Fibroblast of lung (primary cell): Measurements from ENCODE around the gene ELMOD1. TPM values are rescaled to one million over a fixed set of nuclear protein-coding genes. Genes with fewer than 3 reads are reported as not detected.
"Not testable (repeated sequence)": the region's sequence is repeated elsewhere in the genome, so short reads cannot be mapped to it uniquely, and the experiment has no call there.

Experiments used
- DNase-seq, 2 donors: peaks; one replicate each; pipeline versions ENCODE4 v3.0.0 to v3.0.0-alpha.2; 2010; ENCODE audit warnings: low read depth in 2 of 2
- H2AFZ ChIP-seq: 2 replicates; pipeline ENCODE4 v1.5.1; 2012; ENCODE audit warnings: low read length, control low read depth, inconsistent platforms
- H3K27ac ChIP-seq: 2 replicates; pipeline ENCODE4 v1.5.1; 2011; ENCODE audit warnings: low read length, control low read depth; ENCODE audit not compliant: insufficient read depth
- H3K27me3 ChIP-seq: 2 replicates; pipeline ENCODE4 v1.5.1; 2011; ENCODE audit warnings: mild to moderate bottlenecking, low read length; ENCODE audit not compliant: control insufficient read depth, insufficient read depth
- H3K36me3 ChIP-seq: 2 replicates; pipeline ENCODE4 v1.5.1; 2011; ENCODE audit warnings: low read length; ENCODE audit not compliant: control insufficient read depth, insufficient read depth
- H3K4me1 ChIP-seq: 2 replicates; pipeline ENCODE4 v1.5.1; 2011; ENCODE audit warnings: low read length; ENCODE audit not compliant: control insufficient read depth, insufficient read depth; ENCODE audit errors: extremely low read depth
- H3K4me2 ChIP-seq: 2 replicates; pipeline ENCODE4 v1.5.1; 2011; ENCODE audit warnings: low read length, control low read depth; ENCODE audit not compliant: insufficient read depth; ENCODE audit errors: extremely low read depth
- H3K4me3 ChIP-seq, 4 experiments: fragments of 200-600 bp in 1 of 4; sonication (generic) in 1 of 4; replicated peaks in 1 of 4; 2 replicates each; pipeline ENCODE4 v1.5.1; 2011 to 2016; ENCODE audit warnings: low read length in 4 of 4, low read depth in 3 of 4, mild to moderate bottlenecking in 3 of 4, control low read depth in 2 of 4, inconsistent platforms in 1 of 4, mixed read lengths in 1 of 4; ENCODE audit not compliant: insufficient read depth in 1 of 4; ENCODE audit errors: control extremely low read depth in 1 of 4
- H3K79me2 ChIP-seq: 2 replicates; pipeline ENCODE4 v1.5.1; 2012; ENCODE audit warnings: mild to moderate bottlenecking, low read length, inconsistent platforms; ENCODE audit not compliant: control insufficient read depth, insufficient read depth
- H3K9ac ChIP-seq: 2 replicates; pipeline ENCODE4 v1.5.1; 2011; ENCODE audit warnings: mild to moderate bottlenecking, low read length, control low read depth; ENCODE audit not compliant: insufficient read depth
- H3K9me3 ChIP-seq: 2 replicates; pipeline ENCODE4 v1.5.1; 2012; ENCODE audit warnings: low read depth, low read length; ENCODE audit not compliant: control insufficient read depth, insufficient read depth
- H4K20me1 ChIP-seq: 2 replicates; pipeline ENCODE4 v1.5.1; 2011; ENCODE audit warnings: low read length; ENCODE audit not compliant: control insufficient read depth, insufficient read depth; ENCODE audit errors: extremely low read depth
- EZH2 ChIP-seq: IDR thresholded peaks from 2 replicates; pipeline ENCODE4 v1.5.1; 2012; ENCODE audit warnings: low read length, control low read depth, mild to moderate bottlenecking; ENCODE audit errors: missing control alignments
- polyA plus RNA-seq, 2 donors: library from polyadenylated mRNA; depleted of rRNA in 1 of 2; stranded (reverse) in 1 of 2; unstranded in 1 of 2; fragments of >200 nt; gene quantifications; 2 replicates each; pipeline ENCODE4 v1.2.1, GENCODE V29; 2011 to 2012; ENCODE audit warnings: missing spikeins in 1 of 2
- total RNA-seq: library from RNA; depleted of rRNA; stranded (reverse); fragments of >200 nt; gene quantifications from 2 replicates; pipeline ENCODE4 v1.2.1, GENCODE V29; 2014
- TF ChIP-seq, protein P1 (sequence below), 2 donors: IDR thresholded peaks in 1 of 2; conservative IDR thresholded peaks in 1 of 2; 1 replicate in 1 of 2; 2 replicates in 1 of 2; pipeline ENCODE4 v1.5.1; 2011 to 2012; ENCODE audit warnings: low read length in 2 of 2, control low read depth in 1 of 2, inconsistent platforms in 1 of 2, low read depth in 1 of 2, mild to moderate bottlenecking in 1 of 2

Gene ELMOD1
- total and polyA plus RNA-seq, 2 donors (not counting 1 experiment from before 2014, with no cell fraction given): 0.17 to 0.91 TPM

- H3K36me3 ChIP-seq: no peaks in the 10 kb centered on the region
- H3K9ac ChIP-seq: no peak overlapping the region
- H3K4me2 ChIP-seq: peak overlapping the region; percentile 92
- peaks cover 3% of the 10 kb centered on the region for H3K79me2 ChIP-seq
- peak overlapping the region; percentile 95 for H2AFZ ChIP-seq
- no peaks in the 10 kb centered on the region for H3K27me3 ChIP-seq
- peak overlapping the region; percentile 53 to 93 (median 76) for H3K4me3 ChIP-seq
- TF ChIP-seq, protein P1, sequence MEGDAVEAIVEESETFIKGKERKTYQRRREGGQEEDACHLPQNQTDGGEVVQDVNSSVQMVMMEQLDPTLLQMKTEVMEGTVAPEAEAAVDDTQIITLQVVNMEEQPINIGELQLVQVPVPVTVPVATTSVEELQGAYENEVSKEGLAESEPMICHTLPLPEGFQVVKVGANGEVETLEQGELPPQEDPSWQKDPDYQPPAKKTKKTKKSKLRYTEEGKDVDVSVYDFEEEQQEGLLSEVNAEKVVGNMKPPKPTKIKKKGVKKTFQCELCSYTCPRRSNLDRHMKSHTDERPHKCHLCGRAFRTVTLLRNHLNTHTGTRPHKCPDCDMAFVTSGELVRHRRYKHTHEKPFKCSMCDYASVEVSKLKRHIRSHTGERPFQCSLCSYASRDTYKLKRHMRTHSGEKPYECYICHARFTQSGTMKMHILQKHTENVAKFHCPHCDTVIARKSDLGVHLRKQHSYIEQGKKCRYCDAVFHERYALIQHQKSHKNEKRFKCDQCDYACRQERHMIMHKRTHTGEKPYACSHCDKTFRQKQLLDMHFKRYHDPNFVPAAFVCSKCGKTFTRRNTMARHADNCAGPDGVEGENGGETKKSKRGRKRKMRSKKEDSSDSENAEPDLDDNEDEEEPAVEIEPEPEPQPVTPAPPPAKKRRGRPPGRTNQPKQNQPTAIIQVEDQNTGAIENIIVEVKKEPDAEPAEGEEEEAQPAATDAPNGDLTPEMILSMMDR (conservative IDR thresholded peaks at IDR 0.05 in 1 of 2, IDR thresholded peaks at IDR 0.05 in 1 of 2; ENCODE audit: low read depth in 1 of 2, low read length in 2 of 2): no peak
- no peak for TF ChIP-seq EZH2
- H3K4me1 ChIP-seq: peaks cover 9% of the 10 kb centered on the region
- DNase-seq: no peak
- H3K27ac ChIP-seq: peak overlapping the region; percentile 73
- H4K20me1 ChIP-seq: no peaks in the 10 kb centered on the region
- H3K9me3 ChIP-seq: no peaks in the 10 kb centered on the region
Observed at GRCh38 chr11:107564877-107565218, 26.1 kb upstream of the ELMOD1 start.

DNA sequence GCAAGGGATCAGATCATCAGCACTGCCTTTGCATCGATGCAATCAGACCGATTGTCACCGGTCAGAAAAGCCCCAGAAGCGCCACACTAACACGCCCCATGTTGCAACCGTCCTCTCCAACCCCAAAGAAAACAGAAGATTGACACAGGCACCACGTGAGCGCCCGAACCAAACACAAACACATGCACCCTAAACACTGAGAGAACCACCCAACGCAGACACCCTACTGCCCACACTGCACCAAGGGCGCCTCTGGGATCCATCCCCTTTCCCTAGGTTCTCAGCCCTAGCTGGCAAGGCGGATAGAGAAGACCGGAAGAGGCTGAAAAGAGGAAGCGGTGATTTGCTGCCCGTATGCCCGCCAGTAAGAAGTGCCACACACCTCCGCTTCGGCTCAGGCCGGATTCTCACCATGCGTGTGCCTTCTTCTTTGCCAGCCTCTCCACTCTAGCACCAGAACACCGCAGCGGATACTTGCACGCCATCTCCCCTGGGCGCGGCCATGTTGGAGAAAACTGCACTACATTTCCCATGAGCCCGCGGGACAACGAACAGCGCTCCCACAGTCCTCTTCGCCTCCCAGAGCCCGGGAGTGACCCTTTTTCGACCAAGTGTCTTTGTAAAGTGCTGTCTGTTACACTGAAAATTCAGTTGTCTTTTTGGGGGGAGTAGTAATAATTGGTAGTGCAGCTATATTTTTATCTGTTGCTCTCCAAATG, 25.6 kb upstream of the ELMOD1 start, which contains the start of gene ALKBH8:
Gene ALKBH8 (minus strand): TSS at position 517 of the 719 bp plus-strand sequence. CDS start 4,842 bp downstream, outside the sequence.
- Histone ChIP-seq H3K27me3 (no peaks in the 10 kb centered on the region), H2AFZ (peak within 1 kb of the TSS; percentile 95), H3K4me1 (peaks cover 9% of the 10 kb centered on the region)

GRCh38 chr11:107565955-107566501, 24.9 kb upstream of the ELMOD1 start:
- peak overlapping the region; percentile 53 to 93 (median 76) for H3K4me3 ChIP-seq
- H3K4me1 ChIP-seq, H3K79me2 ChIP-seq, H3K9me3 ChIP-seq, H4K20me1 ChIP-seq, H3K9ac ChIP-seq, H3K27me3 ChIP-seq, H3K36me3 ChIP-seq: not testable (repeated sequence)
- peak overlapping the region; percentile 67 for H3K4me2 ChIP-seq
- H3K27ac ChIP-seq: peak overlapping the region; percentile 73
- peak in 1 of 2 donors; percentile 40 for DNase-seq
- peak overlapping the region; percentile 46 for H2AFZ ChIP-seq

More for the DNA sequence above, 25.6 kb upstream of the ELMOD1 start, which contains the start of gene ALKBH8:
- no peaks in the 10 kb centered on the region for H3K9me3 ChIP-seq
- peak within 1 kb of the TSS; percentile 73 for H3K27ac ChIP-seq
- H3K36me3 ChIP-seq: no peaks in the 10 kb centered on the region
- H3K9ac ChIP-seq: peak within 1 kb of the TSS; percentile 21
- peak; percentile 62 to 63 for DNase-seq
- H3K4me3 ChIP-seq: peak within 1 kb of the TSS; percentile 53 to 93 (median 76)
- no peak for TF ChIP-seq EZH2
- TF ChIP-seq, protein P1 (conservative IDR thresholded peaks at IDR 0.05 in 1 of 2, IDR thresholded peaks at IDR 0.05 in 1 of 2; ENCODE audit: low read depth in 1 of 2, low read length in 2 of 2): no peak
- peak within 1 kb of the TSS; percentile 92 for H3K4me2 ChIP-seq
- peaks cover 3% of the 10 kb centered on the region for H3K79me2 ChIP-seq
- H4K20me1 ChIP-seq: no peaks in the 10 kb centered on the region
